ENCODE data around the gene VASH2.

The VASH2 gene

GRCh38 chr1:212938846-212939245 is 11.5 kb upstream of the VASH2 start:
- TF ChIP-seq, protein P1, sequence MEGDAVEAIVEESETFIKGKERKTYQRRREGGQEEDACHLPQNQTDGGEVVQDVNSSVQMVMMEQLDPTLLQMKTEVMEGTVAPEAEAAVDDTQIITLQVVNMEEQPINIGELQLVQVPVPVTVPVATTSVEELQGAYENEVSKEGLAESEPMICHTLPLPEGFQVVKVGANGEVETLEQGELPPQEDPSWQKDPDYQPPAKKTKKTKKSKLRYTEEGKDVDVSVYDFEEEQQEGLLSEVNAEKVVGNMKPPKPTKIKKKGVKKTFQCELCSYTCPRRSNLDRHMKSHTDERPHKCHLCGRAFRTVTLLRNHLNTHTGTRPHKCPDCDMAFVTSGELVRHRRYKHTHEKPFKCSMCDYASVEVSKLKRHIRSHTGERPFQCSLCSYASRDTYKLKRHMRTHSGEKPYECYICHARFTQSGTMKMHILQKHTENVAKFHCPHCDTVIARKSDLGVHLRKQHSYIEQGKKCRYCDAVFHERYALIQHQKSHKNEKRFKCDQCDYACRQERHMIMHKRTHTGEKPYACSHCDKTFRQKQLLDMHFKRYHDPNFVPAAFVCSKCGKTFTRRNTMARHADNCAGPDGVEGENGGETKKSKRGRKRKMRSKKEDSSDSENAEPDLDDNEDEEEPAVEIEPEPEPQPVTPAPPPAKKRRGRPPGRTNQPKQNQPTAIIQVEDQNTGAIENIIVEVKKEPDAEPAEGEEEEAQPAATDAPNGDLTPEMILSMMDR (IDR thresholded peaks at IDR 0.05): no peak

DNA sequence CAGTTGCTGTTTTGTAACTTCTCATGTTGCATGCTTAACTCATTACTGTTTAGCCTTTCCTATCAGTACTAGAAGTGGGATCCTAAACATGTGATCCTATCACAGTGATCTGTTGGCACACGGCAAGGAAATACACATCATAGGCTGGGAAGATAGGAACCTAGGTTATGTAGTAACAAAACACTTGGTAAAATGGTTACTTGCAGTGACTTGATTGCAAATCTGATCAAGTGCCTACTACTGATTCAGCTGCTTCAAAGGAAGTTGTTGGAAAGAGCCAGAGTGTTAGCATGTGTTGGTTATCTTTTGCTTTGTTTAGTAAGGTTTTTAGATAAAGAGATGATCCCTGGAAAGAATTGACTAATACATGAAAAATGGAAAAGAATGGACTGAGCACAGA is 8.9 kb upstream of the VASH2 start:
- TF ChIP-seq, protein P1 (IDR thresholded peaks at IDR 0.05): no peak

DNA sequence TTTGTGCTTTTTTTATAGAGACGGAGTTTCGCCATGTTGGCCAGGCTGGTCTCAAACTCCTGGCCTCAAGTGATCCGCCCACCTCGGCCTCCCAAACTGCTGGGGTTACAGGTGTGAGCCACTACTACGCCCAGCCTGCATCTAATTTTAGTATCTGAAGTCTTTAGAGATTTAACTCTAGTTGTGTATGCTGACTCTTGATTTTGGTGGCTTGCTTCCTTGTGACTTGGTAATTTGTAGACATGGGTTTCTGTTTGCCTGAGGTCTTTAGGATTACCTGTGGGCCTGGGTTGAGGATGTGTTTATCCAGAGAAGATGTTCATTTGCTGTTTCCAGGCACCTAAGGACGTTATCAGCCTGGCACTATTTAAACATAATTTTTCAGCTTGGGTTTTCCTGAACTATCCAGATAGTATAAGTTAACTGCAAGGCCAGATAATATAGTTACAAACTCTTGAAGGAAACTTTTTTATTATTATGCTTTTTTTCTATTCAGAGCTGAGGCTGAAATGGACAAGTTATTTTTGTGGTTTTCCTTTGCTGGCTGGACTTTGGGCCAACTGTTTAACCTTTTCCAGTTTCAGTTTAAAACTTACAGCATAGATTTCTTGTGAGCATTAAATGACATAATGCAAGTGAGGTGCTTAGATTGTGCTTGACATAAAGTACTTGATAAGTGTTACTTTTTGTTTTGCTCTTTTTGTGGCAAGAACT is 7.5 kb upstream of the VASH2 start:
- TF ChIP-seq, protein P1 (IDR thresholded peaks at IDR 0.05): no peak

- TF ChIP-seq, protein P1 (IDR thresholded peaks at IDR 0.05): no peak
Observed at GRCh38 chr1:212943393-212943710, 7.0 kb upstream of the VASH2 start.

GRCh38 chr1:212944229-212944901 is 6.0 kb upstream of the VASH2 start:
- TF ChIP-seq, protein P1 (IDR thresholded peaks at IDR 0.05): no peak

GRCh38 chr1:212945056-212945455 is 5.3 kb upstream of the VASH2 start:
- TF ChIP-seq, protein P1 (IDR thresholded peaks at IDR 0.05): no peak

DNA sequence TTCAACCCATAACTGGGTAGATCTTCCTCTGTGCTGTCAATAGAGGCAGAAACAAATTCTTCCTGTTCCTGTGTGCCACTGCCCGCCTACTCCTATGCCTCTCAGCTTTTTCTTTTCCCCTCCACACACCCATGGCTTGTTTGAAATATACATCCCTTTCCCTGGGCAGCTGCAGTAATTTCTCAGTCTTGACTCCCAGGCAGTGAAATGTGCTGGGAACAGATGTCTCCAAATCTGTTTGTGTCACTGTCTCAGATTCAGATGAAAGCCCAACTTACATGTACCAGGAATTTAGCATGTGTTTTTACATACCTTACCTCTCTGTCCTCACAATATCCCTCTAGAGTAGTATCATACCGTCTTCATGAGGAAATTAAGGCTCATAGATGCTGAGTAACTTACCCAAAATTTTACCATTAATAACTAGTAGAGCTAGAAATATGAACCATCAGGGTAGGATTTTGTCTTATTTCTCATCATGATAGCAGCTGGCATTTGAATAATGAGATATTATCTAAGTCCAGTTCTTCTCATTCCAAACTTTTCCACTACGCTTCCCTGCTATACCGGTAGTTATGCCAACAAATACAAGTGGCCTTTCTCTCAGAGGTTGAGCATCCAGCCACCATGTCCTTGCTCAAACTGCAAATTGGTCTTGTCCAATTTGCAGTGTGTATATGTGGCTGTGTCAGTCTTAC is 4.7 kb upstream of the VASH2 start:
- TF ChIP-seq, protein P1 (IDR thresholded peaks at IDR 0.05): no peak

All from LNCAP (cell line).